Measurements from ENCODE around the gene EPHB2. TPM values are rescaled to one million over a fixed set of nuclear protein-coding genes. Genes with fewer than 3 reads are reported as not detected.
"Not testable (repeated sequence)": the region's sequence is repeated elsewhere in the genome, so short reads cannot be mapped to it uniquely, and the experiment has no call there.

EPHB2 gene
- total RNA-seq, 1 donor from 2014 or later: 40.3 TPM

DNA sequence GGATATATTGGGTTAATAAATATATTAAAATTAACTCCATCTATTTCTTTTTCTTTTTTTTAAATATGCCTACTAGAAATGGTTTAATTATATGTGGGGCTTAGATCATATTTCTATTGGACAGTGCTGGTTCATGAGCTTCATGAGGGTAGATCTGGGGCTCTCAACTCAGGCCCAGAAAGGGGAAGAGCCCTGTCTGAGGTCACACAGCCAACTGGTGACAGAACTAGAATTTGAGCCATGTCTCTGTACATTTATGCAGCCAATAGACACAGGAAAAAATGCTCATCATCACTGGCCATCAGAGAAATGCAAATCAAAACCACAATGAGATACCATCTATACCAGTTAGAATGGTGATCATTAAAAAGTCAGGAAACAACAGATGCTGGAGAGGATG, 5.1 kb upstream of the EPHB2 start:
- no peak for DNase-seq (ENCODE audit: extremely low spot score, unreplicated experiment)
- peaks cover 4% of the 10 kb centered on the region for H3K27me3 Mint-ChIP-seq
- TF ChIP-seq, protein P1, sequence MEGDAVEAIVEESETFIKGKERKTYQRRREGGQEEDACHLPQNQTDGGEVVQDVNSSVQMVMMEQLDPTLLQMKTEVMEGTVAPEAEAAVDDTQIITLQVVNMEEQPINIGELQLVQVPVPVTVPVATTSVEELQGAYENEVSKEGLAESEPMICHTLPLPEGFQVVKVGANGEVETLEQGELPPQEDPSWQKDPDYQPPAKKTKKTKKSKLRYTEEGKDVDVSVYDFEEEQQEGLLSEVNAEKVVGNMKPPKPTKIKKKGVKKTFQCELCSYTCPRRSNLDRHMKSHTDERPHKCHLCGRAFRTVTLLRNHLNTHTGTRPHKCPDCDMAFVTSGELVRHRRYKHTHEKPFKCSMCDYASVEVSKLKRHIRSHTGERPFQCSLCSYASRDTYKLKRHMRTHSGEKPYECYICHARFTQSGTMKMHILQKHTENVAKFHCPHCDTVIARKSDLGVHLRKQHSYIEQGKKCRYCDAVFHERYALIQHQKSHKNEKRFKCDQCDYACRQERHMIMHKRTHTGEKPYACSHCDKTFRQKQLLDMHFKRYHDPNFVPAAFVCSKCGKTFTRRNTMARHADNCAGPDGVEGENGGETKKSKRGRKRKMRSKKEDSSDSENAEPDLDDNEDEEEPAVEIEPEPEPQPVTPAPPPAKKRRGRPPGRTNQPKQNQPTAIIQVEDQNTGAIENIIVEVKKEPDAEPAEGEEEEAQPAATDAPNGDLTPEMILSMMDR (conservative IDR thresholded peaks at IDR 0.05): no peak
- H3K4me3 Mint-ChIP-seq: no peak overlapping the region
- no peaks in the 10 kb centered on the region for H3K36me3 Mint-ChIP-seq
- no peak overlapping the region for H3K27ac Mint-ChIP-seq
- peaks cover 16% of the 10 kb centered on the region for H3K4me1 Mint-ChIP-seq (ENCODE audit: unreplicated experiment)
- no peaks in the 10 kb centered on the region for H3K9me3 Mint-ChIP-seq

DNA sequence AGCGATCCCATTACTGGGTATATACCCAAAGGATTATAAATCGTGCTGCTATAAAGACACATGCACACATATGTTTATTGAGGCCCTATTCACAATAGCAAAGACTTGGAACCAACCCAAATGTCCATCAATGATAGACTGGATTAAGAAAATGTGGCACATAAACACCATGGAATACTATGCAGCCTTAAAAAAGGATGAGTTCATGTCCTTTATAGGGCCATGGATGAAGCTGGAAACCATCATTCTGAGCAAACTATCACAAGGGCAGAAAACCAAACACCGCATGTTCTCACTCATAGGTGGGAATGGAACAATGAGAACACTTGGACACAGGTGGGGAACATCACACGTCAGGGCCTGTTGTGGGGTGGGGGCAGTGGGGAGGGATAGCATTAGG, 4.5 kb upstream of the EPHB2 start:
- H3K27ac Mint-ChIP-seq; H3K36me3 Mint-ChIP-seq; H3K9me3 Mint-ChIP-seq; H3K27me3 Mint-ChIP-seq; H3K4me3 Mint-ChIP-seq; DNase-seq (ENCODE audit: extremely low spot score, unreplicated experiment): not testable (repeated sequence)
- peaks cover 16% of the 10 kb centered on the region for H3K4me1 Mint-ChIP-seq (ENCODE audit: unreplicated experiment)

DNA sequence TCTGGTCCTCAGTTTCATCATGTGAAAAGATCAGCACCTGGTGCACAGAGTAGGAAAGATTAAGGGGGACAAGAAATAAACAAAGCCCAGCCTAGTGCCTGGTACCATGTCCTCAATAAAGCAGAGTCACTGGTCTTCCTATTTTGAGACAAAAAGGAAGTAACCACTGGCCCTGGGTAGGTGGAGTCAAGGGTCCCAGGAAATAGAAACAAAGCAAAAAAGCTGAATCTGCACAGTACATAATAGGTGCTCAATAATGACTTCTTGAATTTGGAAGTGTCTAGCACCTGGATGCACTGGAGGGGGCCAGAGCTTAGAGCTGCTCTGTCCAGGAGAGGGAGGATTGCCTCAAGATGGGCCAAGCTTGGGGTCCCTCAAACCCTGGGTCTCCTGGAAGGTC, 1.9 kb upstream of the EPHB2 start:
- peaks cover 3% of the 10 kb centered on the region for H3K27me3 Mint-ChIP-seq
- no peak for DNase-seq (ENCODE audit: extremely low spot score, unreplicated experiment)
- TF ChIP-seq, protein P1 (conservative IDR thresholded peaks at IDR 0.05): no peak
- peaks cover 22% of the 10 kb centered on the region for H3K4me1 Mint-ChIP-seq (ENCODE audit: unreplicated experiment)
- no peaks in the 10 kb centered on the region for H3K36me3 Mint-ChIP-seq
- H3K9me3 Mint-ChIP-seq: no peaks in the 10 kb centered on the region
- H3K27ac Mint-ChIP-seq: no peak overlapping the region
- peak overlapping the region; percentile 73 for H3K4me3 Mint-ChIP-seq

DNA sequence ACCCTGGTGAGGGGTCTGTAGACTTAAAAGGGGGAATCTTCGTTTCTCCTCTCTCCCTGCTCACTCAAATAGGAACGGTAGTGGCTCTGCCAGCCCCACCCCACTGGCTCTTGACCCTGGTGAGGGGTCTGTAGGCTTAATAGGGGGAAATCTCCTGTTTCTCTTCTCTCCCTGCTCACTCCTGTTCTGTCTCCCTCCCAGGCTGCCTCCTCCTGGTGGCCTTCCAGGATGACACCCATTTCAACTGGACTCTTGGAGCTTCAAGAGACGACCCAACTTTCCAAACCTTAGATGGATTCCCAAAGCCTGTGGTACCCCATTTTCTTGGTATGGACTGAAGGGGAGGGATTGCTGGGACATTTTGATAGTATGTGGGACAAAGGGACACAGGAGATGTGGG, 1.4 kb upstream of the EPHB2 start:
- H3K9me3 Mint-ChIP-seq: no peaks in the 10 kb centered on the region
- H3K27me3 Mint-ChIP-seq: peaks cover 3% of the 10 kb centered on the region
- H3K4me3 Mint-ChIP-seq: peak overlapping the region; percentile 89
- H3K27ac Mint-ChIP-seq: no peak overlapping the region
- no peaks in the 10 kb centered on the region for H3K36me3 Mint-ChIP-seq
- DNase-seq (ENCODE audit: extremely low spot score, unreplicated experiment): no peak
- TF ChIP-seq, protein P1 (conservative IDR thresholded peaks at IDR 0.05): peak; percentile 62
- H3K4me1 Mint-ChIP-seq (ENCODE audit: unreplicated experiment): peaks cover 26% of the 10 kb centered on the region

DNA sequence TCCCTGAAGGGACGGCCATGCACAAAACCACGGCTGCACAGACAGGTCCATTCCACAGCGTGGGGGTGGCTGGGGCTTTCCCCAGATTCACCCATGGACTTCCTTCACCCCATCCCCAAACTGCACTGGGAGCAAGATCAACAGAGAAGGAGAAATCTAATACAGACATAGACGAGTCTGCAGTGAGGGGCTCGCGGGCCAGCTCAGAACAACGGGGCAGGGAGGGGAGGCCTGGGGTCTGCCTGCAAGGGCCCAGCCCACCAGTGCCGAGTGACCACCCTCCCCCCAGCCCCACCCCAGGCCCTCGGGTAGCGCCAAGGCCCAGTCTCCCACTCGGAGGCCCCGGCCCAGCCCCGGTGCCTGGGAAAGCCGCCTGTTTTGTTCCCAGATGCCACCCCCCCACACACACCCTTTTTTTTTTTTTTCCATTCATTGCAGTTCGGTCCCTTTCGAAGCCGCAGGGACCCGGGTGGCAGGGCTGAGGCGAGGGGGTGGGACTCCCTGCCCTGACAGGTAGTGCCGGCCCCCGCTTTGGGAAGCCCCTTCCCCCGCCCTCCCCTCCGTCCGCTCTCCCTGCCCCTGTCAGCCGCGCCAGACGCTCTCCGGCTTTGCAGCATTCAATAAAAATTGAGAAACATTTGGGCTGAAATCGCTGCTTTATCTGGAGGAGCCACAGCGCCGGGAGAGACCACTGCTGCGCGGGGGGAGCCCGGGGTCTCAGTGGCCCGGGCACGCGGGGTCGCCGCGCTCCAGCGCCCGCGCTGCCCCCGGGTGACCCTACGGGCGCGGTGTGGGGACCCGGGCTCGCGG, 543 bp upstream of the EPHB2 start:
- peak overlapping the region; percentile 76 for H3K27ac Mint-ChIP-seq
- DNase-seq (ENCODE audit: extremely low spot score, unreplicated experiment): no peak
- H3K4me1 Mint-ChIP-seq (ENCODE audit: unreplicated experiment): peaks cover 32% of the 10 kb centered on the region
- TF ChIP-seq, protein P1 (conservative IDR thresholded peaks at IDR 0.05): no peak
- H3K9me3 Mint-ChIP-seq: no peaks in the 10 kb centered on the region
- H3K4me3 Mint-ChIP-seq: peak overlapping the region; percentile 89
- H3K27me3 Mint-ChIP-seq: peaks cover 3% of the 10 kb centered on the region
- H3K36me3 Mint-ChIP-seq: peaks cover 4% of the 10 kb centered on the region

DNA sequence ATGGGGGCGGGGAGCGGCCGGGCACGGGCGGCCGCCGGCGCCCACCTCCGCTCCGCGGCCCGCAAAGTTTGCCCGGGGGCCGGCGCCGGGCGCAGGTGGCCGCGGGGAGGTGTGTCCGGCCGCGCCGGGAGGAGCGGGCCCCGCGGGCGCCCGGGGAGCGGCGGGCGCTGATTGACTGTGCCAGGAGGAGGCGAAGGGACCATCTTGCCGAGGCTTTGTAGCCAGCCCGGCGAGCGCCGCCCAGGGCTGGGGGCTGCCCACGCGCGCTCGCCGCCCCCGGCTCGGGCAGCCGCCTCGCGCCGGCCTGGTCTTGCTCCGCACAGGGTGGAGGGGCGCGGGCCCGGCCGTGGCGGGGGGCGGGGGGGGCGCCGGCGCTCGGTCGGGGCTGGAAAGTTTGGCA, 432 bp downstream of the EPHB2 start:
- TF ChIP-seq, protein P1 (conservative IDR thresholded peaks at IDR 0.05): no peak
- no peak for DNase-seq (ENCODE audit: extremely low spot score, unreplicated experiment)
- H3K4me1 Mint-ChIP-seq (ENCODE audit: unreplicated experiment): peaks cover 37% of the 10 kb centered on the region
- no peak overlapping the region for H3K4me3 Mint-ChIP-seq
- peaks cover 4% of the 10 kb centered on the region for H3K36me3 Mint-ChIP-seq
- no peak overlapping the region for H3K27ac Mint-ChIP-seq
- no peaks in the 10 kb centered on the region for H3K9me3 Mint-ChIP-seq
- H3K27me3 Mint-ChIP-seq: peaks cover 3% of the 10 kb centered on the region

Data from type B pancreatic cell (in vitro differentiated cells).